HCT116 (cell line): ENCODE results near the gene NLRP6. TPM values are rescaled to one million over a fixed set of nuclear protein-coding genes. Genes with fewer than 3 reads are reported as not detected.
"Not testable (repeated sequence)": the region's sequence is repeated elsewhere in the genome, so short reads cannot be mapped to it uniquely, and the experiment has no call there.

Source experiments
- ATAC-seq: fragments of 200-7000 bp; cut with Tn5 transposase; 2 replicates; pipeline ENCODE4 v1.9.1; 2020; ENCODE audit warnings: mild to moderate bottlenecking, moderate library complexity
- BruUV-seq: library from RNA; stranded (reverse); fragments of 400-500 nt; replicated peaks from 2 replicates; lab custom pipeline; 2021; lab: Mats Ljungman, UMichigan
- CTCF ChIA-PET: fragments of 300-600 bp; sonication (Branson Sonifier 250); formaldehyde crosslinking; loops from one replicate; lab custom pipeline; 2021; ENCODE audit warnings: antibody characterized with exemption; lab: Charles Lee
- POLR2A ChIA-PET: fragments of 300-600, 350-600 bp; sonication (Branson Sonifier 250); formaldehyde crosslinking; loops from one replicate; lab custom pipeline; 2021; ENCODE audit warnings: antibody characterized with exemption; lab: Charles Lee
- RAD21 ChIA-PET, 2 experiments: fragments of 300-600 bp; sonication (Branson Sonifier 250); formaldehyde crosslinking; loops; one replicate each; lab custom pipeline; 2023; ENCODE audit warnings: low total read pairs in 2 of 2; ENCODE audit not compliant: uncharacterized antibody in 2 of 2, unreplicated experiment in 2 of 2, low non-redundant PET in 1 of 2; lab: Charles Lee
- DNase-seq: peaks from one replicate; pipeline ENCODE4 v3.0.0-alpha.2; 2010; ENCODE audit warnings: low read depth, low spot score
- H2AFZ ChIP-seq: fragments of 200-600 bp; shearing (Covaris generic), sonication (generic); 2 replicates; pipeline ENCODE4 v1.6.1; 2017; ENCODE audit warnings: low read depth, mixed run types, mixed read lengths, antibody characterized with exemption, low read length; ENCODE audit not compliant: poor library complexity, severe bottlenecking
- H3K27ac ChIP-seq: 2 replicates; pipeline ENCODE4 v1.5.1; 2012; ENCODE audit warnings: low read depth, low read length
- H3K27me3 ChIP-seq: fragments of 200-600 bp; sonication (generic); 2 replicates; pipeline ENCODE4 v1.6.1; 2016; ENCODE audit warnings: mixed run types, low read length, mixed read lengths; ENCODE audit not compliant: insufficient read depth
- H3K36me3 ChIP-seq, 2 experiments: fragments of 200-500 bp in 1 of 2; fragments of 200-600 bp in 1 of 2; sonication (Bioruptor generic) in 1 of 2; sonication (generic) in 1 of 2; 2 replicates each; pipeline versions ENCODE4 v1.5.1 to v1.6.1; 2014 to 2016; ENCODE audit warnings: low read length in 2 of 2, inconsistent platforms in 1 of 2, mixed read lengths in 1 of 2, mixed run types in 1 of 2; ENCODE audit not compliant: insufficient read depth in 2 of 2, control insufficient read depth in 1 of 2
- H3K4me1 ChIP-seq, 2 experiments: fragments of 200-600 bp in 1 of 2; sonication (generic) in 1 of 2; 2 replicates each; pipeline versions ENCODE4 v1.5.1 to v1.6.1; 2012 to 2017; ENCODE audit warnings: low read length in 2 of 2, inconsistent platforms in 1 of 2, mild to moderate bottlenecking in 1 of 2, mixed read lengths in 1 of 2, mixed run types in 1 of 2, moderate library complexity in 1 of 2; ENCODE audit not compliant: insufficient read depth in 2 of 2, control insufficient read depth in 1 of 2
- H3K4me2 ChIP-seq: fragments of 200-600 bp; sonication (generic); 2 replicates; pipeline ENCODE4 v1.6.1; 2017; ENCODE audit warnings: mixed run types, low read length, mixed read lengths
- H3K4me3 ChIP-seq, 2 experiments: fragments of 200-600 bp in 1 of 2; sonication (generic) in 1 of 2; replicated peaks in 1 of 2; 2 replicates each; pipeline ENCODE4 v1.5.1; 2011 to 2016; ENCODE audit warnings: low read length in 2 of 2, control low read depth in 1 of 2, low read depth in 1 of 2, mild to moderate bottlenecking in 1 of 2, mixed read lengths in 1 of 2, mixed run types in 1 of 2
- H3K79me2 ChIP-seq: fragments of 200-600 bp; sonication (generic); 2 replicates; pipeline ENCODE4 v1.6.1; 2017; ENCODE audit warnings: mild to moderate bottlenecking, mixed run types, low read length, moderate library complexity, mixed read lengths; ENCODE audit not compliant: insufficient read depth
- H3K9ac ChIP-seq: fragments of 200-600 bp; sonication (generic); 2 replicates; pipeline ENCODE4 v1.6.1; 2016; ENCODE audit warnings: low read length, mixed read lengths
- H3K9me2 ChIP-seq: fragments of 200-600 bp; sonication (generic), shearing (Covaris generic); 2 replicates; pipeline ENCODE4 v1.6.1; 2017; ENCODE audit warnings: mixed run types, mild to moderate bottlenecking, moderate library complexity; ENCODE audit not compliant: insufficient read depth
- H3K9me3 ChIP-seq, 2 experiments: fragments of 200-500 bp in 1 of 2; fragments of 200-600 bp in 1 of 2; sonication (Bioruptor generic) in 1 of 2; sonication (generic) in 1 of 2; 2 replicates each; pipeline ENCODE4 v1.6.1; 2014 to 2017; ENCODE audit warnings: low read length in 2 of 2, mixed read lengths in 2 of 2, inconsistent platforms in 1 of 2, low read depth in 1 of 2, mild to moderate bottlenecking in 1 of 2, mixed run types in 1 of 2, moderate library complexity in 1 of 2; ENCODE audit not compliant: control insufficient read depth in 1 of 2, insufficient read depth in 1 of 2
- H4K20me1 ChIP-seq: fragments of 200-600 bp; sonication (generic), shearing (Covaris generic); 2 replicates; pipeline ENCODE4 v1.6.1; 2017; ENCODE audit warnings: mixed run types, mild to moderate bottlenecking, moderate library complexity; ENCODE audit not compliant: insufficient read depth
- CBX3 ChIP-seq: IDR thresholded peaks from 2 replicates; pipeline ENCODE4 v1.6.1; 2012; ENCODE audit warnings: low read depth
- CEBPB ChIP-seq: IDR thresholded peaks from 2 replicates; pipeline ENCODE4 v1.6.1; 2012; ENCODE audit warnings: low read depth
- ELF1 ChIP-seq: IDR thresholded peaks from 2 replicates; pipeline ENCODE4 v1.6.1; 2012; ENCODE audit warnings: low read depth, borderline replicate concordance
- EZH2phosphoT487 ChIP-seq: fragments of 200-600 bp; IDR thresholded peaks from 2 replicates; pipeline ENCODE4 v1.6.1; 2018; ENCODE audit warnings: antibody characterized with exemption, borderline replicate concordance
- FOSL1 ChIP-seq: IDR thresholded peaks from 2 replicates; pipeline ENCODE4 v1.6.1; 2012; ENCODE audit warnings: low read depth
- JUND ChIP-seq: IDR thresholded peaks from 2 replicates; pipeline ENCODE4 v1.6.1; 2012
- RAD21 ChIP-seq: IDR thresholded peaks from 2 replicates; pipeline ENCODE4 v1.6.1; 2012; ENCODE audit warnings: low read depth, mild to moderate bottlenecking
- SP1 ChIP-seq: IDR thresholded peaks from 2 replicates; pipeline ENCODE4 v1.6.1; 2012; ENCODE audit warnings: low read depth
- YY1 ChIP-seq: IDR thresholded peaks from 2 replicates; pipeline ENCODE4 v1.6.1; 2011; ENCODE audit warnings: low read length, low read depth, moderate library complexity, mild to moderate bottlenecking; ENCODE audit not compliant: insufficient replicate concordance; ENCODE audit errors: extremely low read depth
- intact Hi-C: fragments of 100-400 bp; cut with micrococcal nuclease; formaldehyde crosslinking; loops from 2 replicates; pipeline ENCODE4 v1.10.0; 2022
- total RNA-seq: library from RNA; stranded (reverse); gene quantifications from one replicate; pipeline ENCODE4 v1.2.1, GENCODE V29; 2021; ENCODE audit not compliant: unreplicated experiment
- TF ChIP-seq, protein P1 (sequence below): IDR thresholded peaks from 2 replicates; pipeline ENCODE4 v1.6.1; 2012; ENCODE audit warnings: low read depth
- TF ChIP-seq, protein P2 (sequence below), 3 experiments: fragments of 200-600 bp in 1 of 3; sonication (generic) in 1 of 3; IDR thresholded peaks in 2 of 3; conservative IDR thresholded peaks in 1 of 3; 2 replicates each; pipeline ENCODE4 v1.5.1; 2012 to 2017; ENCODE audit warnings: low read depth in 2 of 3, low read length in 2 of 3, antibody characterized with exemption in 1 of 3, borderline replicate concordance in 1 of 3, control low read depth in 1 of 3, mild to moderate bottlenecking in 1 of 3, mixed read lengths in 1 of 3, mixed run types in 1 of 3, moderate library complexity in 1 of 3; ENCODE audit not compliant: insufficient read depth in 1 of 3
- TF ChIP-seq, protein P3 (sequence below): IDR thresholded peaks from 2 replicates; pipeline ENCODE4 v1.6.1; 2012

NLRP6 gene
- total RNA-seq, 1 experiment from 2014 or later = not detected

DNA sequence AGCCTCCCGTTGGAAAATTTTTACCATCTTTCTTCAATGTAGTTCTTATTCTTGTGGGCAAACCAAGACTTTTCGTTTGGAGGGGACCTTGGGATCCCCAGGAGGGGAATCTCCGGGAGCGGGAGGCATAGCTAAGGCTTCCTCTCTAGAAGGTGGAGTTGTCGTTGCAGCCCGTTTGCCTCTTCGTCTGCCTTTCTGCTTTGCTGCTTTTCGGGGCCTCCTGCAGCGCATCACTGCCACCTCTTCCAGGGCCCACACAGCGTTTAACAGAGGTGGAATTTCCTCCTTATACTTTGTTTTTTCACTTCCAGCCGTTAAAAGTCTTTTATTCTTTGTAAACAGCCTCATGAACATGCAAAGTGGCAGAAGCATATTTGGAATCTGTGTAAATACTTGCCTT, 45.9 kb downstream of the NLRP6 start:
- Histone ChIP-seq H3K36me3 (no peaks in the 10 kb centered on the region), H3K9me3 (no peaks in the 10 kb centered on the region), H3K79me2 (peaks cover 12% of the 10 kb centered on the region), H3K9me2 (no peaks in the 10 kb centered on the region), H3K27ac (no peak overlapping the region), H3K27me3 (no peaks in the 10 kb centered on the region), H3K4me2 (no peak overlapping the region), H3K4me1 (peaks cover 0 to 6% of the 10 kb centered on the region in 2 experiments; a peak in 3 of 4 replicates), H2AFZ (no peak overlapping the region), H3K4me3 (no peak overlapping the region), H4K20me1 (no peaks in the 10 kb centered on the region), H3K9ac (no peak overlapping the region)
- ChIA-PET RAD21 (no interaction called here), POLR2A (no interaction called here), CTCF (no interaction called here)
- TF ChIP-seq, protein P1, sequence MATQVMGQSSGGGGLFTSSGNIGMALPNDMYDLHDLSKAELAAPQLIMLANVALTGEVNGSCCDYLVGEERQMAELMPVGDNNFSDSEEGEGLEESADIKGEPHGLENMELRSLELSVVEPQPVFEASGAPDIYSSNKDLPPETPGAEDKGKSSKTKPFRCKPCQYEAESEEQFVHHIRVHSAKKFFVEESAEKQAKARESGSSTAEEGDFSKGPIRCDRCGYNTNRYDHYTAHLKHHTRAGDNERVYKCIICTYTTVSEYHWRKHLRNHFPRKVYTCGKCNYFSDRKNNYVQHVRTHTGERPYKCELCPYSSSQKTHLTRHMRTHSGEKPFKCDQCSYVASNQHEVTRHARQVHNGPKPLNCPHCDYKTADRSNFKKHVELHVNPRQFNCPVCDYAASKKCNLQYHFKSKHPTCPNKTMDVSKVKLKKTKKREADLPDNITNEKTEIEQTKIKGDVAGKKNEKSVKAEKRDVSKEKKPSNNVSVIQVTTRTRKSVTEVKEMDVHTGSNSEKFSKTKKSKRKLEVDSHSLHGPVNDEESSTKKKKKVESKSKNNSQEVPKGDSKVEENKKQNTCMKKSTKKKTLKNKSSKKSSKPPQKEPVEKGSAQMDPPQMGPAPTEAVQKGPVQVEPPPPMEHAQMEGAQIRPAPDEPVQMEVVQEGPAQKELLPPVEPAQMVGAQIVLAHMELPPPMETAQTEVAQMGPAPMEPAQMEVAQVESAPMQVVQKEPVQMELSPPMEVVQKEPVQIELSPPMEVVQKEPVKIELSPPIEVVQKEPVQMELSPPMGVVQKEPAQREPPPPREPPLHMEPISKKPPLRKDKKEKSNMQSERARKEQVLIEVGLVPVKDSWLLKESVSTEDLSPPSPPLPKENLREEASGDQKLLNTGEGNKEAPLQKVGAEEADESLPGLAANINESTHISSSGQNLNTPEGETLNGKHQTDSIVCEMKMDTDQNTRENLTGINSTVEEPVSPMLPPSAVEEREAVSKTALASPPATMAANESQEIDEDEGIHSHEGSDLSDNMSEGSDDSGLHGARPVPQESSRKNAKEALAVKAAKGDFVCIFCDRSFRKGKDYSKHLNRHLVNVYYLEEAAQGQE = no peak
- TF ChIP-seq CBX3 (no peak), SP1 (no peak), RAD21 (no peak), EZH2phosphoT487 (no peak), FOSL1 (no peak), YY1 (no peak), ELF1 (no peak), CEBPB (no peak), JUND (no peak)
- TF ChIP-seq, protein P2, sequence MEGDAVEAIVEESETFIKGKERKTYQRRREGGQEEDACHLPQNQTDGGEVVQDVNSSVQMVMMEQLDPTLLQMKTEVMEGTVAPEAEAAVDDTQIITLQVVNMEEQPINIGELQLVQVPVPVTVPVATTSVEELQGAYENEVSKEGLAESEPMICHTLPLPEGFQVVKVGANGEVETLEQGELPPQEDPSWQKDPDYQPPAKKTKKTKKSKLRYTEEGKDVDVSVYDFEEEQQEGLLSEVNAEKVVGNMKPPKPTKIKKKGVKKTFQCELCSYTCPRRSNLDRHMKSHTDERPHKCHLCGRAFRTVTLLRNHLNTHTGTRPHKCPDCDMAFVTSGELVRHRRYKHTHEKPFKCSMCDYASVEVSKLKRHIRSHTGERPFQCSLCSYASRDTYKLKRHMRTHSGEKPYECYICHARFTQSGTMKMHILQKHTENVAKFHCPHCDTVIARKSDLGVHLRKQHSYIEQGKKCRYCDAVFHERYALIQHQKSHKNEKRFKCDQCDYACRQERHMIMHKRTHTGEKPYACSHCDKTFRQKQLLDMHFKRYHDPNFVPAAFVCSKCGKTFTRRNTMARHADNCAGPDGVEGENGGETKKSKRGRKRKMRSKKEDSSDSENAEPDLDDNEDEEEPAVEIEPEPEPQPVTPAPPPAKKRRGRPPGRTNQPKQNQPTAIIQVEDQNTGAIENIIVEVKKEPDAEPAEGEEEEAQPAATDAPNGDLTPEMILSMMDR (IDR thresholded peaks at IDR 0.05 in 2 of 3, conservative IDR thresholded peaks at IDR 0.05 in 1 of 3; ENCODE audit: borderline replicate concordance in 1 of 3, insufficient read depth in 1 of 3, low read depth in 2 of 3, low read length in 2 of 3) = no peak
- TF ChIP-seq, protein P3, sequence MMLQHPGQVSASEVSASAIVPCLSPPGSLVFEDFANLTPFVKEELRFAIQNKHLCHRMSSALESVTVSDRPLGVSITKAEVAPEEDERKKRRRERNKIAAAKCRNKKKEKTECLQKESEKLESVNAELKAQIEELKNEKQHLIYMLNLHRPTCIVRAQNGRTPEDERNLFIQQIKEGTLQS = no peak
- DNase-seq (no peak), ATAC-seq (no peak)
- BruUV-seq = no TSS peak
- intact Hi-C loops = no loop called here

DNA sequence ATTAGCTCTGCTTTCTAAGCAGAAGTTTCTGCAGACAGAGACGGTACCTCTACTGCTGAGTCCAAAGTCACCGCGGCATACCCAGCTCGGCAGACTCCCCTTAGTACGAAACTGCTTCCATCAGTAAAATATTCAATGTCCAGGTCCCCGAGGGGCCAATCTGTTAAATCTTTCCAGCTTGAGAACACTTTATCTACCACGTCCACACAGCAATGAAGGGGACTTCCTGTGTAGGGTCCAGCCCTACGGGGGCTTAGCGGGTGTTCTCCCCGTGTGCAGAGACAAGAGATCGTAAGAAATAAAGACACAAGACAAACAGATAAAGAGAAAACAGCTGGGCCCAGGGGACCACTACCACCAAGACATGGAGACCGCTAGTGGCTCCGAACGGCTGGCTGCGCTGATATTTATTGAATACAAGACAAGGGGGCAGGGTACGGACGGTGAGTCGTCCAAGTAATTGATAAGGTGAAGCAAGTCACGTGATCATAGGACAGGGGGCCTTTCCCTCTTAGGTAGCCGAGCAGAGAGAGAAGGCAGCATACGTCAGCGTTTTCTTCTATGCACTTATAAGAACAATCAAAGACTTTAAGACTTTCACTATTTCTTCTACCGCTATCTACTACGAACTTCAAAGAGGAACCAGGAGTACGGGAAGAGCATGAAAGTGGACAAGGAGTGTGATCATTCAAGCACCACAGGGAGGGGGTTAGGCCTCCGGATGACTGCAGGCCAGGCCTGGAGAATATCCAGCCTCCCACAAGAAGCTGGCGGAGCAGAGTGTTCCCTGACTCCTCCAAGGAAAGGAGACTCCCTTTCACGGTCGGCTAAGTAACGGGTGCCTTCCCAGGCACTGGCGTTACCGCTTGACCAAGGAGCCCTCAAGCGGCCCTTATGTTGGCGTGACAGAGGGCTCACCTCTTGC, 46.6 kb downstream of the NLRP6 start:
- RAD21 ChIA-PET, H3K4me3 ChIP-seq, H4K20me1 ChIP-seq, H3K9ac ChIP-seq, BruUV-seq, intact Hi-C loops, CTCF ChIA-PET, POLR2A ChIA-PET, H3K9me2 ChIP-seq, H3K4me2 ChIP-seq, H3K27me3 ChIP-seq, DNase-seq, ATAC-seq, H3K9me3 ChIP-seq, H3K36me3 ChIP-seq, H3K79me2 ChIP-seq, H3K27ac ChIP-seq, H2AFZ ChIP-seq: not testable (repeated sequence)
- H3K4me1 ChIP-seq = peaks cover 0 to 12% of the 10 kb centered on the region in 2 experiments; a peak in 3 of 4 replicates
